ENCODE data around the gene DCHS1. TPM values are rescaled to one million over a fixed set of nuclear protein-coding genes. Genes with fewer than 3 reads are reported as not detected.

The DCHS1 gene
- total and polyA plus RNA-seq, 10 donors: 1.9 to 58.8 (median 36.3) TPM

- intact Hi-C loops (cut with DNase I; ENCODE audit: low total_unique reads): no loop called here
- Histone ChIP-seq H3K36me3 (peaks cover 0 to 90% (median 45%) of the 10 kb centered on the region in 6 donors), H3K4me1 (peaks cover 12 to 29% (median 25%) of the 10 kb centered on the region in 6 donors), H3K9me3 (no peaks in the 10 kb centered on the region), H3K27ac (peak overlapping the region in 6 of 8 donors; percentile 30 to 64 (median 52)), H3K4me3 (peak overlapping the region in 1 of 8 donors; percentile 38), H3K27me3 (replicated peaks in 1 of 7) (no peaks in the 10 kb centered on the region)
- DNase-seq: no peak
- no peak for TF ChIP-seq POLR2AphosphoS5 (IDR thresholded peaks at IDR 0.05)
- TF ChIP-seq, protein P1, sequence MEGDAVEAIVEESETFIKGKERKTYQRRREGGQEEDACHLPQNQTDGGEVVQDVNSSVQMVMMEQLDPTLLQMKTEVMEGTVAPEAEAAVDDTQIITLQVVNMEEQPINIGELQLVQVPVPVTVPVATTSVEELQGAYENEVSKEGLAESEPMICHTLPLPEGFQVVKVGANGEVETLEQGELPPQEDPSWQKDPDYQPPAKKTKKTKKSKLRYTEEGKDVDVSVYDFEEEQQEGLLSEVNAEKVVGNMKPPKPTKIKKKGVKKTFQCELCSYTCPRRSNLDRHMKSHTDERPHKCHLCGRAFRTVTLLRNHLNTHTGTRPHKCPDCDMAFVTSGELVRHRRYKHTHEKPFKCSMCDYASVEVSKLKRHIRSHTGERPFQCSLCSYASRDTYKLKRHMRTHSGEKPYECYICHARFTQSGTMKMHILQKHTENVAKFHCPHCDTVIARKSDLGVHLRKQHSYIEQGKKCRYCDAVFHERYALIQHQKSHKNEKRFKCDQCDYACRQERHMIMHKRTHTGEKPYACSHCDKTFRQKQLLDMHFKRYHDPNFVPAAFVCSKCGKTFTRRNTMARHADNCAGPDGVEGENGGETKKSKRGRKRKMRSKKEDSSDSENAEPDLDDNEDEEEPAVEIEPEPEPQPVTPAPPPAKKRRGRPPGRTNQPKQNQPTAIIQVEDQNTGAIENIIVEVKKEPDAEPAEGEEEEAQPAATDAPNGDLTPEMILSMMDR (IDR thresholded peaks at IDR 0.05 in 8 of 11, conservative IDR thresholded peaks at IDR 0.05 in 3 of 11): no peak
- no peak for TF ChIP-seq POLR2A (IDR thresholded peaks at IDR 0.05)
- WGBS, 5 donors: 35 to 54% (median 42%) methylated on average over 2 of the region's 2 CpGs
Observed at GRCh38 chr11:6627762-6628241, 27.8 kb downstream of the DCHS1 start.

GRCh38 chr11:6626971-6627761 lies 28.4 kb downstream of the DCHS1 start:
- TF ChIP-seq POLR2A (IDR thresholded peaks at IDR 0.05) (no peak), POLR2AphosphoS5 (IDR thresholded peaks at IDR 0.05) (peak in 1 of 3 donors; percentile 20)
- TF ChIP-seq, protein P1 (IDR thresholded peaks at IDR 0.05 in 8 of 11, conservative IDR thresholded peaks at IDR 0.05 in 3 of 11): no peak
- H3K27me3 ChIP-seq (replicated peaks in 1 of 7): no peaks in the 10 kb centered on the region
- intact Hi-C loops (cut with DNase I; ENCODE audit: low total_unique reads): no loop called here
- WGBS, 5 donors: 75 to 82% (median 81%) methylated on average over 10 to 19 of the region's 19 CpGs
- H3K36me3 ChIP-seq: peaks cover 0 to 85% (median 39%) of the 10 kb centered on the region in 6 donors
- no peaks in the 10 kb centered on the region for H3K9me3 ChIP-seq
- peaks cover 12 to 30% (median 24%) of the 10 kb centered on the region in 6 donors for H3K4me1 ChIP-seq
- DNase-seq: peak; percentile 78
- peak overlapping the region in 1 of 8 donors; percentile 38 for H3K4me3 ChIP-seq
- H3K27ac ChIP-seq: peak overlapping the region in 6 of 8 donors; percentile 30 to 64 (median 52)

DNA sequence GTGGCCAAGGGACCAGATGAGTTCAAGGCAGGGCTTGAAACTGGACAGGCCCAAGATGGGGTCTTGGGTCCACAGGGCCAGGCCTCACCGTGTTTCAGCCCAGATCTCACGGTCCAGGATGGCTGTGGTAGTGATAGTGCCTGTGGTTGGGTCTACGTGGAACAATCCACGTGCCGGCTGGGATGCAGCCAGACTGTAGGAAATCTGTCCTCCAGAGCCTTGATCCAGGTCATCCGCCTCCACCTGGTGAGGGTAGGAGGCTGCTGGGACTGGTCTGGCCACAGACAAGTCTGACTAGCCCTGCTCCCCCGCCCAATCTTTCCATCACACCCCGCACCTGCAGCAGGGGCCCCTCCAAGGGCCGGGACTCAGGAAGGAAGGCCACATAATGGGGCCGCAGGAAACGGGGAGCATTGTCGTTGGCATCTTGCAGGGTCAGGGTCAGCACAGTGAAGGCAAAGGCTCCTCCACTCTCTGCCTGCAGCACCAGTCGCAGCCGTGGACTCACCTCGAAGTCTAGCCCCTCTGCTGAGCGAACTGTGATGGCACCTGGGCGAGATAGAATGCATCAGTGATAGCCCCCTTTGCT lies 29.7 kb downstream of the DCHS1 start:
- Histone ChIP-seq H3K36me3 (peaks cover 0 to 72% (median 28%) of the 10 kb centered on the region in 6 donors), H3K4me1 (peaks cover 12 to 43% (median 24%) of the 10 kb centered on the region in 6 donors), H3K4me3 (no peak overlapping the region), H3K9me3 (no peaks in the 10 kb centered on the region), H3K27me3 (replicated peaks in 1 of 7) (no peaks in the 10 kb centered on the region), H3K27ac (no peak overlapping the region)
- DNase-seq: peak; percentile 65
- intact Hi-C loops (cut with DNase I; ENCODE audit: low total_unique reads): no loop called here
- TF ChIP-seq POLR2AphosphoS5 (IDR thresholded peaks at IDR 0.05): peak in 2 of 3 donors; percentile 15 to 56
- TF ChIP-seq, protein P1 (IDR thresholded peaks at IDR 0.05 in 8 of 11, conservative IDR thresholded peaks at IDR 0.05 in 3 of 11): no peak
- 80 to 89% (median 81%) methylated on average over 12 to 17 of the region's 17 CpGs for WGBS, 5 donors

Measured in spleen (tissue), 11 donors.